ENCODE results near the gene LCNL1. TPM values are rescaled to one million over a fixed set of nuclear protein-coding genes. Genes with fewer than 3 reads are reported as not detected.

Gene LCNL1
- total RNA-seq, 1 experiment from 2014 or later = 0.41 TPM

- intact Hi-C loops (cut with micrococcal nuclease; ENCODE audit: unreplicated experiment) = no loop called here
- POLR2A ChIA-PET (ENCODE audit: unreplicated experiment) = interaction anchor here (0.6 to 0.7 kb wide), 2 partner anchors 32 to 190 kb away, joined by 3 to 7 read pairs; partner anchors contain the start of gene TMEM141
Measured at GRCh38 chr9:136980669-136981478, 1.9 kb upstream of the LCNL1 start.

DNA sequence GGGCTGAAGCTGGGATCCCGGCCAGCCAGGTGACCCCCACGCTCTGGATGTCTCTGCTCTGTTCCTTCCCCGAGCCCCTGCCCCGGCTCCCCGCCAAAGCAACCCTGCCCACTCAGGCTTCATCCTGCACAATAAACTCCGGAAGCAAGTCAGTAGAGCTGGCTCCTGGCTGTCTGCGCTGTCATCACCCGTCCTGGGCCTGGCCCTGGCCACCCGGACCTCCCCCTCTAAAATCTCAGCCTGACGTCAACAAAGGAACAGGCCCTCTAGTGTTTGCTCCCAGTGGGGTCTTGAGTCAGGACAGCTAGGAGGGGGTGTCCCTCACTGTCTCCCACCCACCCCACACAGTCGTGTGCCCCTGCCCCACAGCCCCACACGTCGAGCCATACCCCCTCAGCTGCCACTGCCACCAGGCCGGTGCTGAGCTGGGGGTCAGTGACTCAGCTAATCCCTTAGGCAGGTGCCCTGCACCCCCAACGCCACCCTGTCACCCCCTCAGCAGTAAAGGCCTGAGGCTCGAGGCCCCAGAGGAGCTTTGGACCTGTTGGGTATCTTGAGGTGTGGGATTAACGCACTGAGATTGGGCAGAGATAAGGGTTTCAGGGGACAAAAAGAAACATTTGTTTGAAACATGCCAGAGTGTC lies 1.1 kb upstream of the LCNL1 start:
- intact Hi-C loops (cut with micrococcal nuclease; ENCODE audit: unreplicated experiment) = no loop called here
- TF ChIP-seq, protein P1, sequence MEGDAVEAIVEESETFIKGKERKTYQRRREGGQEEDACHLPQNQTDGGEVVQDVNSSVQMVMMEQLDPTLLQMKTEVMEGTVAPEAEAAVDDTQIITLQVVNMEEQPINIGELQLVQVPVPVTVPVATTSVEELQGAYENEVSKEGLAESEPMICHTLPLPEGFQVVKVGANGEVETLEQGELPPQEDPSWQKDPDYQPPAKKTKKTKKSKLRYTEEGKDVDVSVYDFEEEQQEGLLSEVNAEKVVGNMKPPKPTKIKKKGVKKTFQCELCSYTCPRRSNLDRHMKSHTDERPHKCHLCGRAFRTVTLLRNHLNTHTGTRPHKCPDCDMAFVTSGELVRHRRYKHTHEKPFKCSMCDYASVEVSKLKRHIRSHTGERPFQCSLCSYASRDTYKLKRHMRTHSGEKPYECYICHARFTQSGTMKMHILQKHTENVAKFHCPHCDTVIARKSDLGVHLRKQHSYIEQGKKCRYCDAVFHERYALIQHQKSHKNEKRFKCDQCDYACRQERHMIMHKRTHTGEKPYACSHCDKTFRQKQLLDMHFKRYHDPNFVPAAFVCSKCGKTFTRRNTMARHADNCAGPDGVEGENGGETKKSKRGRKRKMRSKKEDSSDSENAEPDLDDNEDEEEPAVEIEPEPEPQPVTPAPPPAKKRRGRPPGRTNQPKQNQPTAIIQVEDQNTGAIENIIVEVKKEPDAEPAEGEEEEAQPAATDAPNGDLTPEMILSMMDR (conservative IDR thresholded peaks at IDR 0.05) = no peak
- no peak for TF ChIP-seq EZH2 (IDR thresholded peaks at IDR 0.05; ENCODE audit: low read depth)
- Histone ChIP-seq H3K4me2 (no peak overlapping the region), H3K36me3 (ENCODE audit: low read depth) (no peaks in the 10 kb centered on the region), H3K9me3 (ENCODE audit: insufficient read depth, low read depth) (no peaks in the 10 kb centered on the region), H3K27me3 (ENCODE audit: insufficient read depth, low read depth) (no peaks in the 10 kb centered on the region), H3K27ac (no peak overlapping the region), H4K20me1 (ENCODE audit: insufficient read depth) (no peaks in the 10 kb centered on the region), H3K79me2 (ENCODE audit: low read depth) (no peaks in the 10 kb centered on the region), H3K4me1 (replicated peaks; ENCODE audit: insufficient read depth) (peaks cover 9% of the 10 kb centered on the region), H3F3A (ENCODE audit: insufficient read depth, low read depth) (peaks cover 12% of the 10 kb centered on the region; the same call in 1 of the 2 replicates), H3K4me3 (no peak overlapping the region), H2AFZ (no peak overlapping the region), H3K9me2 (ENCODE audit: insufficient read depth) (no peaks in the 10 kb centered on the region)
- ChIA-PET CTCF (no interaction called here), POLR2A (ENCODE audit: unreplicated experiment) (interaction anchor here (0.6 kb wide), 2 partner anchors 44 to 181 kb away, joined by 3 read pairs; no protein-coding TSS in a partner anchor)
- no TSS peak for BruUV-seq (replicated peaks)
- DNase-seq = no peak

More at GRCh38 chr9:136980669-136981478, 1.9 kb upstream of the LCNL1 start:
- Histone ChIP-seq H3F3A (ENCODE audit: insufficient read depth, low read depth) (peaks cover 12% of the 10 kb centered on the region; the same call in 1 of the 2 replicates), H2AFZ (no peak overlapping the region), H3K4me3 (no peak overlapping the region), H3K9me3 (ENCODE audit: insufficient read depth, low read depth) (no peaks in the 10 kb centered on the region), H4K20me1 (ENCODE audit: insufficient read depth) (no peaks in the 10 kb centered on the region), H3K27ac (no peak overlapping the region), H3K9me2 (ENCODE audit: insufficient read depth) (no peaks in the 10 kb centered on the region), H3K27me3 (ENCODE audit: insufficient read depth, low read depth) (no peaks in the 10 kb centered on the region), H3K4me2 (no peak overlapping the region), H3K4me1 (replicated peaks; ENCODE audit: insufficient read depth) (peaks cover 9% of the 10 kb centered on the region), H3K36me3 (ENCODE audit: low read depth) (no peaks in the 10 kb centered on the region), H3K79me2 (ENCODE audit: low read depth) (no peaks in the 10 kb centered on the region)
- TF ChIP-seq EZH2 (IDR thresholded peaks at IDR 0.05; ENCODE audit: low read depth) = no peak
- TF ChIP-seq, protein P1 (conservative IDR thresholded peaks at IDR 0.05) = no peak
- CTCF ChIA-PET = no interaction called here
- DNase-seq = no peak
- BruUV-seq (replicated peaks) = no TSS peak

- Histone ChIP-seq H3F3A (ENCODE audit: insufficient read depth, low read depth) (peaks cover 12% of the 10 kb centered on the region; the same call in 1 of the 2 replicates), H3K27ac (no peak overlapping the region), H3K27me3 (ENCODE audit: insufficient read depth, low read depth) (no peaks in the 10 kb centered on the region), H3K79me2 (ENCODE audit: low read depth) (no peaks in the 10 kb centered on the region), H3K9me2 (ENCODE audit: insufficient read depth) (no peaks in the 10 kb centered on the region), H3K4me3 (no peak overlapping the region), H2AFZ (no peak overlapping the region), H3K9me3 (ENCODE audit: insufficient read depth, low read depth) (no peaks in the 10 kb centered on the region), H3K4me1 (replicated peaks; ENCODE audit: insufficient read depth) (peaks cover 9% of the 10 kb centered on the region), H3K36me3 (ENCODE audit: low read depth) (no peaks in the 10 kb centered on the region), H3K4me2 (no peak overlapping the region), H4K20me1 (ENCODE audit: insufficient read depth) (no peaks in the 10 kb centered on the region)
- ChIA-PET POLR2A (ENCODE audit: unreplicated experiment) (no interaction called here), CTCF (no interaction called here)
- TF ChIP-seq, protein P1 (conservative IDR thresholded peaks at IDR 0.05) = no peak
- no peak for TF ChIP-seq EZH2 (IDR thresholded peaks at IDR 0.05; ENCODE audit: low read depth)
- DNase-seq = no peak
- intact Hi-C loops (cut with micrococcal nuclease; ENCODE audit: unreplicated experiment) = no loop called here
- no TSS peak for BruUV-seq (replicated peaks)
Measured at GRCh38 chr9:136983167-136983566, 374 bp downstream of the LCNL1 start.
